ENCODE data around the gene SHC1.

Gene SHC1

DNA sequence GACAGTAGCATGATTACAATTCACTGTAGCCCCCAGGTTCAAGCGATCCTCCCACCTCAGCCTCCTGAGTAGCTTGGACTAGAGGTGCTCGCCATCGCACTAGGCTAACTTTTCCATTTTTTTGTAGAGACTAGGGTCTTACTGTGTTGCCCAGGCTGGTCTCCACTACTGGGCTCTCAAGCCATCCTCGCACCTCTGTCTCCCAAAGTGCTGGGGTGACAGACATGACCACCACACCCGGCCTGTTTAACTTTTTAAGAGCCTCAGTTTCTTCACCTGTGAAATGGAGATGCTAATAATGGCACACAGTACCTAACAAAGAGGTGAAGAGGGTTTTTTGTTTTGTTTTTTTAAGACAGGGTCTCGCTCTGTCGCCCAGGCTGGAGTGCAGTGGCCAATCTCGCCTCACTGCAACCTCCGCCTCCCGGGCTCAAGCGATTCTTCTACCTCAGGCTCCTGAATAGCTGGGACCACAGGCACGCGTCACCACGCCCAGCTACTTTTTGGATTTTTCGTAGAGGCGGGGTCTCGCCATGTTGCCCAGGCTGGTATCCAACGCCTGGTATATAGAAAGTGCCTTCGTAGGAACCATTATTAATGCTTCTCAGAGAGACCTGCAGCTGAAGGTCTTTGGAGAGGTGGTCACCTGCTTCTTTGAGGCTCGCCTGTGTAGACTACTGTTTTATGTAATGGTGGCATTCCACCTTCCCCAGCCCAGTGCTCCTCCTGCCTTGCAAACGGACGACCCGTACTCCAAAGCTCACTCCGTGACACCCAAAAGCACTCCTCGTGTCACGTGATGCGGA lies 34.6 kb downstream of the SHC1 start:
- DNase-seq, result no peak

DNA sequence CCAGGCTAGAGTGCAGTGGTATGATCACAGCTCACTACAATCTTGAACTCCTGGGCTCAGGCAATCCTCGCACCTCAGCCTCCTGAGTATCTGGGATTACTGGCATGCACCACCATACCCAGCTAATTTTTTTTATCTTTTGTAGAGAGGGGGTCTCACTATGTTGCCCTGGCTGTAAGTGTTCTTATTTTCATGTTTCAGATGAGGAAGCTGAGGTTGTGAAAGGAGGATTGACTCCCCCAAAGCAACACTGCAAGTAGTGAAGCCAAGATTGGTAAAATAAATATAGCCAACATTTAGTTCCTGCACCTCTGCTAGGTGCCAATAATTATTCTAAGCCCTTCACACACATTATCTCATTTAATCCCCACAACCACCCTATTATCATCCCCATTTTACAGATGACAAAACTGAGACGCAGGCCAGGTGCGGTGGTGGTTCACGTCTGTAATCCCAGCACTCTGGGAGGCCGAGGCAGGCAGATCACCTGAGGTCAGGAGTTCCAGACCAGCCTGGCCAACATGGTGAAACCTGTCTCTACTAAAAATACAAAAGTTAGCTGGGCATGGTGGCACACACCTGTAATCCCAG lies 36.1 kb downstream of the SHC1 start:
- DNase-seq, result no peak

GRCh38 chr1:154931940-154932487 lies 38.5 kb downstream of the SHC1 start:
- DNase-seq, result no peak

- DNase-seq, result no peak
Observed at GRCh38 chr1:154926201-154926600, 44.3 kb downstream of the SHC1 start.

DNA sequence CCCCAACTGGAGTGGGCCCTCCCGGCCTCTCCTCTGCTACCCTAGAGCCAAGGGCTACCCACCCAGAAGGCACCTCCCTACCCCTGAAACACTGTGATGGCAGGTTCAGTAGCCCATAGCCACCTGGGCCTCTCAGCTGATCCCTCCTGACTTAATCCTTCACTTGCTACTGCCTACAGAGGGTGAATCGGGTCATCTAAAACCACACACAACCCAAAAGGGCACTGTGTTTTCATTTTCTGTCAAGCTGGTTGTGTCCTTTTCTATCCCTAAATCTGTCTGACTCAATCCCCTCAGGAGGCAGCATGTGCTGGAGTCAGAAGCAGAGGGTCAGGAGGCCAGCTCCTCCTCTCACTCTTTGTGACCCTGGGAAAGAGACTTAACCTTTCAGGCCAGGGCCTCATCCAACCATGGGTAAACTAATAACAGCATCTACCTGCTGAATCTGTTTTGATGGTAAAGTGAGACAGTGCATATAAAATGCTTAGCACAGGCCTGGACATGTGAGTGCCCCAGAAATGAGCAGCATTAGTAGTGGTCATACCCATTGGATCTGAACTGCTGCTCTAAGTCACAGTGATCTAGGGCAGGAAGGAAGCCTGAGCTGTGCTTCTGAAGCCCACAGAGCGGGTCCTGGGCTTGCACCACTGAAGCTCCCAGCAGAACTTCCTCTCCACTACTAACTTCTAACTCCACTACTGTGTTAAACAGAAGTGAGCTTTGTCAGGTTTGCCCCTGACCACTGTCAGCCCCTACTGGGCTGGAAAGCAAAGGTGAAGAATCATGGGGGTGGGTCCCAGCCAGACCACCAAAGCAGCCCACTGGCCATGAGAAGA lies 45.0 kb downstream of the SHC1 start:
- no peak for DNase-seq

DNA sequence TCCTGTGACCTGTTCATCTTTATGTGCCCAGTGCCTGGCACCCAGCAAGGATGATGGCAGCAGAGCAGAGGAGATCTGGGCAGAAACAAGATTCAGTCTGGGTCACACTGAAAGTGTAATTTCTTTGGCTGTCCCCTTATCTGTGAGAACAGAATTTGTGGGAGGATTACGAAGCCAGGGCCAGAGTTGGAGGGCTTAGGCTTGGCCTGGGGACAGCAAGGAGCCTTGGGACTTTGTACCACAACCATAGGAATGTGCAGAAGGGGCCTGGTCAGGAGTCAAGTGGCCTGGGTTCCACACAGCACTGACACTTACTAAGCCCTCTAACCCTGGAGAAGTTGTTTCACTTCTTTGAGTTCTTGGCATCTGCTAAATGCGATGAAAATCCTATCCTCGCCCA lies 46.9 kb downstream of the SHC1 start:
- DNase-seq, result no peak

- no peak for DNase-seq
Observed at GRCh38 chr1:154913273-154913672, 57.3 kb downstream of the SHC1 start.

DNA sequence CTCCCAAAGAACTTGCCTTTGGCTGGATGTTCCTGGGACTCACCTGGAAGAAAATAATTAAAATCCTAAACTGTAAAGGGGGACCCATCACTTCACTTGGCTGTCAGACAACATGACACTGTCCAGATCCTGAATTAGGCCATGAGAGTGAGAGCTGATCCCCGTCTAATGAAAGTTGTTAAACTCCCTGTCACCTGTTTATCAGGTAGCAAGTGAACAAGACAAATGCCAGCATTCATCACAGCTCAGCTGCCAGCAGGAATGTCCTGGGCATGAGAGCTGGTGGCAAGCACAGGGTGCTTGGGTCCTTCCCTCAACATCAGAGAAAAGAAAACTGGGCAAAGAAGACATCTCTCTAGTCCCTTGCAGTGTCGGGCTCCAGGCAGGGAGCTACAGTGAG lies 57.8 kb downstream of the SHC1 start:
- no peak for DNase-seq

Measured in femur (tissue), 1 donor.